Measurements from ENCODE around the gene PCDHGA5.
"Not testable (repeated sequence)": the region's sequence is repeated elsewhere in the genome, so short reads cannot be mapped to it uniquely, and the experiment has no call there.

The PCDHGA5 gene

DNA sequence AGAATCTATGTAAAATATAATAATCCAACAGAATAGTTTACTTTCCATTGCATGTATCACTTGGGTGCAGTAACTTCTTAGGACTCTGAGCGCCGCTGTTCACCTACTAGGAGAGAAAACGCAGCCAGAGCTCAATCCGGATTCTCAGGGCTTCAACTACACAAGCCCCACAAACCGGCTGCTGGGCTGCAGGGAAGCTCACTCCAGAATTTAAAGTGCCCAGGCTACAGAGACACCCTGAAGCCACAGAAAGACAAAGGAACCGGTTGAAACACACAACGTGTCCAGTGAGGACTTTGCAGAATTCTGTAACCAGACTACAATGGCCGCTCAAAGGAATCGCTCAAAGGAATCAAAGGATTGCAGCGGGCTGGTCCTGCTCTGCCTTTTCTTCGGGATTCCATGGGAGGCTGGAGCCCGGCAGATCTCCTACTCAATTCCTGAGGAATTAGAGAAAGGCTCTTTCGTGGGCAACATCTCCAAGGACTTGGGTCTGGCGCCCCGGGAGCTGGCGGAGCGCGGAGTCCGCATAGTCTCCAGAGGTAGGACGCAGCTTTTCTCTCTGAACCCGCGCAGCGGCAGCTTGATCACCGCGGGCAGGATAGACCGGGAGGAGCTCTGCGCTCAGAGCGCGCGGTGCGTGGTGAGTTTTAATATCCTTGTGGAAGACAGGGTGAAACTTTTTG is 49.0 kb downstream of the PCDHGA5 start, which contains the start of gene PCDHGA10:
PCDHGA10 (plus strand) TSS at position 134 of the 686 bp plus-strand sequence; CDS start at position 323, 189 bp downstream.
- H3K4me3 ChIP-seq (ENCODE audit: low read depth, low read length) = peak within 1 kb of the TSS; percentile 40

DNA sequence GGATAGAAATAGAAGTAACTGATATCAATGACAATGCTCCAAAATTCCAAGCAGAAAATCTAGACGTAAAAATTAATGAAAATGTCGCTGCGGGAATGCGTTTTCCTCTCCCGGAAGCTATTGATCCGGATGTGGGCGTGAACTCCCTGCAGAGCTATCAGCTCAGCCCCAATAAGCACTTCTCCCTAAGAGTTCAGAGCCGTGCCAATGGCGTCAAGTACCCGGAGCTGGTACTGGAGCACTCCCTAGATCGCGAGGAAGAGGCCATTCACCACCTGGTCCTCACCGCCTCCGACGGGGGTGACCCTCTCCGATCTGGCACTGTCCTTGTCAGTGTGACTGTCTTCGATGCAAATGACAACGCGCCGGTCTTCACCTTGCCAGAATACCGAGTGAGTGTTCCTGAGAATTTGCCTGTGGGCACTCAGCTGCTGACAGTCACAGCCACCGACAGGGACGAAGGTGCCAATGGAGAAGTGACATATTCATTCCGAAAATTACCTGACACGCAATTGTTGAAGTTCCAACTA is 49.6 kb downstream of the PCDHGA5 start:
- peak overlapping the region; percentile 40 for H3K4me3 ChIP-seq (ENCODE audit: low read depth, low read length)

DNA sequence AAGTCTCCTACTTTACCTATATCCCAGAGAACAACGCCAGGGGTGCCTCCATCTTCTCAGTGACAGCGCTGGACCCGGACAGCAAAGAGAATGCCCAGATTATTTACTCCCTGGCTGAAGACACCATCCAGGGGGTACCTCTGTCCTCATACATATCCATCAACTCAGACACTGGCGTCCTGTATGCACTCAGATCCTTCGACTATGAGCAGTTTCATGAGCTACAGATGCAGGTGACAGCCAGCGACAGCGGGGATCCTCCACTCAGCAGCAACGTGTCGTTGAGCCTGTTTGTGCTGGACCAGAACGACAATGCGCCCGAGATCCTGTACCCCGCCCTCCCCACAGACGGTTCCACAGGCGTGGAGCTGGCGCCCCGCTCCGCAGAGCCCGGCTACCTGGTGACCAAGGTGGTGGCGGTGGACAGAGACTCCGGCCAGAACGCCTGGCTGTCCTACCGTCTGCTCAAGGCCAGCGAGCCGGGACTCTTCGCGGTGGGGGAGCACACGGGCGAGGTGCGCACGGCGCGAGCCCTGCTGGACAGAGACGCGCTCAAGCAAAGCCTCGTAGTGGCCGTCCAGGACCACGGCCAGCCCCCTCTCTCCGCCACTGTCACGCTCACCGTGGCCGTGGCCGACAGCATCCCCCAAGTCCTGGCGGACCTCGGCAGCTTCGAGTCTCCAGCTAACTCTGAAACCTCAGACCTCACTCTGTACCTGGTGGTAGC is 50.7 kb downstream of the PCDHGA5 start:
- H3K4me3 ChIP-seq (ENCODE audit: low read depth, low read length) = not testable (repeated sequence)

GRCh38 chr5:141415275-141415618 is 51.3 kb downstream of the PCDHGA5 start:
- not testable (repeated sequence) for H3K4me3 ChIP-seq (ENCODE audit: low read depth, low read length)
